Tibial nerve (tissue), 4 donors: Measurements from ENCODE around the gene RHOH. TPM values are rescaled to one million over a fixed set of nuclear protein-coding genes. Genes with fewer than 3 reads are reported as not detected.

Experiments used
- DNase-seq, 2 donors: peaks; one replicate each; pipeline ENCODE4 v3.0.0-alpha.2; 2019; ENCODE audit warnings: low spot score in 2 of 2
- H3K27ac ChIP-seq, 4 donors: fragments of 200-600 bp; sonication (generic) in 3 of 4; one replicate each; pipeline ENCODE4 v1.5.1; 2017 to 2019; ENCODE audit warnings: mild to moderate bottlenecking in 1 of 4
- H3K27me3 ChIP-seq, 2 donors: fragments of 200-600 bp; sonication (generic) in 1 of 2; one replicate each; pipeline versions ENCODE4 v1.5.1 to v1.6.0; 2017 to 2019
- H3K36me3 ChIP-seq, 3 donors: fragments of 200-600 bp; sonication (generic); one replicate each; pipeline ENCODE4 v1.5.1; 2018 to 2019
- H3K4me1 ChIP-seq, 4 donors: fragments of 200-600 bp; sonication (generic) in 3 of 4; one replicate each; pipeline ENCODE4 v1.5.1; 2017 to 2019
- H3K4me3 ChIP-seq, 4 donors: fragments of 200-600 bp; sonication (generic) in 3 of 4; one replicate each; pipeline ENCODE4 v1.5.1; 2017 to 2019; ENCODE audit warnings: mild to moderate bottlenecking in 1 of 4, moderate library complexity in 1 of 4
- H3K9me3 ChIP-seq, 4 donors: fragments of 200-600 bp; sonication (generic) in 3 of 4; one replicate each; pipeline ENCODE4 v1.5.1; 2017 to 2019
- CTCF ChIP-seq, 5 experiments: fragments of 200-600 bp in 3 of 5; fragments of 450-650 bp in 2 of 5; sonication (generic) in 3 of 5; IDR thresholded peaks; one replicate each; pipeline ENCODE4 v1.5.1; 2016 to 2019; ENCODE audit warnings: antibody characterized with exemption in 5 of 5, mild to moderate bottlenecking in 3 of 5, moderate library complexity in 2 of 5
- EP300 ChIP-seq, 2 donors: sonication (generic); formaldehyde crosslinking; IDR thresholded peaks; one replicate each; pipeline ENCODE4 v1.6.1; 2017; ENCODE audit warnings: antibody characterized with exemption in 2 of 2, mild to moderate bottlenecking in 1 of 2
- POLR2A ChIP-seq, 2 donors: fragments of 450-650 bp; IDR thresholded peaks; one replicate each; pipeline ENCODE4 v1.6.1; 2017; ENCODE audit warnings: antibody characterized with exemption in 2 of 2, mild to moderate bottlenecking in 2 of 2, moderate library complexity in 2 of 2
- WGBS, 2 donors: methylation state at CpG; one replicate each; pipeline ENCODE4 v1.1.5; 2018; 5-methylcytosine and 5-hydroxymethylcytosine counted together
- total RNA-seq, 4 donors: library from RNA; depleted of rRNA; stranded (reverse); fragments of >200 nt; gene quantifications; one replicate each; pipeline ENCODE4 v1.1.0, GENCODE V29; 2016

Gene RHOH
- total RNA-seq, 4 donors from 2014 or later = 0.30 to 2.2 (median 1.0) TPM

GRCh38 chr4:40254608-40255392, 58.0 kb downstream of the RHOH start:
- DNase-seq = no peak
- TF ChIP-seq EP300 (IDR thresholded peaks at IDR 0.05) = no peak
- no peak for TF ChIP-seq POLR2A (IDR thresholded peaks at IDR 0.05)
- no peak for TF ChIP-seq CTCF (IDR thresholded peaks at IDR 0.05)
- H3K9me3 ChIP-seq = no peaks in the 10 kb centered on the region
- H3K4me3 ChIP-seq = no peak overlapping the region
- WGBS, 2 donors = 56% methylated on average over 8 to 9 of the region's 9 CpGs
- H3K27ac ChIP-seq = no peak overlapping the region
- no peaks in the 10 kb centered on the region for H3K36me3 ChIP-seq
- H3K4me1 ChIP-seq = no peaks in the 10 kb centered on the region
- H3K27me3 ChIP-seq = no peaks in the 10 kb centered on the region

- no peak overlapping the region for H3K27ac ChIP-seq
- no peak overlapping the region for H3K4me3 ChIP-seq
- H3K27me3 ChIP-seq = no peaks in the 10 kb centered on the region
- H3K9me3 ChIP-seq = no peaks in the 10 kb centered on the region
- H3K36me3 ChIP-seq = no peaks in the 10 kb centered on the region
- no peaks in the 10 kb centered on the region for H3K4me1 ChIP-seq
- TF ChIP-seq POLR2A (IDR thresholded peaks at IDR 0.05) (no peak), EP300 (IDR thresholded peaks at IDR 0.05) (no peak)
- no peak for DNase-seq
- WGBS, 2 donors = 69 to 78% methylated on average over 3 of the region's 3 CpGs
Measured at GRCh38 chr4:40255393-40256281, 58.8 kb downstream of the RHOH start.

GRCh38 chr4:40256329-40256728, 59.5 kb downstream of the RHOH start:
- no peaks in the 10 kb centered on the region for H3K27me3 ChIP-seq
- H3K27ac ChIP-seq = no peak overlapping the region
- no peak for DNase-seq
- 95 to 96% methylated on average over 5 of the region's 5 CpGs for WGBS, 2 donors
- H3K9me3 ChIP-seq = no peaks in the 10 kb centered on the region
- H3K4me1 ChIP-seq = no peaks in the 10 kb centered on the region
- H3K36me3 ChIP-seq = no peaks in the 10 kb centered on the region
- no peak overlapping the region for H3K4me3 ChIP-seq
- TF ChIP-seq POLR2A (IDR thresholded peaks at IDR 0.05) (no peak), CTCF (IDR thresholded peaks at IDR 0.05) (no peak), EP300 (IDR thresholded peaks at IDR 0.05) (no peak)

- H3K36me3 ChIP-seq = no peaks in the 10 kb centered on the region
- TF ChIP-seq CTCF (IDR thresholded peaks at IDR 0.05) = no peak
- no peak for TF ChIP-seq EP300 (IDR thresholded peaks at IDR 0.05)
- TF ChIP-seq POLR2A (IDR thresholded peaks at IDR 0.05) = no peak
- no peak overlapping the region for H3K27ac ChIP-seq
- H3K9me3 ChIP-seq = no peaks in the 10 kb centered on the region
- 76 to 92% methylated on average over 3 of the region's 3 CpGs for WGBS, 2 donors
- no peaks in the 10 kb centered on the region for H3K27me3 ChIP-seq
- DNase-seq = no peak
- no peaks in the 10 kb centered on the region for H3K4me1 ChIP-seq
- H3K4me3 ChIP-seq = no peak overlapping the region
Measured at GRCh38 chr4:40256817-40257216, 60.0 kb downstream of the RHOH start.

GRCh38 chr4:40258627-40259026, 61.8 kb downstream of the RHOH start:
- no peak overlapping the region for H3K27ac ChIP-seq
- no peak for TF ChIP-seq CTCF (IDR thresholded peaks at IDR 0.05)
- no peak for TF ChIP-seq EP300 (IDR thresholded peaks at IDR 0.05)
- 53 to 54% methylated on average over 7 to 8 of the region's 8 CpGs for WGBS, 2 donors

More at GRCh38 chr4:40258627-40259026, 61.8 kb downstream of the RHOH start:
- H3K4me1 ChIP-seq = no peaks in the 10 kb centered on the region
- no peaks in the 10 kb centered on the region for H3K36me3 ChIP-seq
- H3K4me3 ChIP-seq = no peak overlapping the region
- no peak for DNase-seq
- no peaks in the 10 kb centered on the region for H3K27me3 ChIP-seq
- no peaks in the 10 kb centered on the region for H3K9me3 ChIP-seq
